ENCODE measurements around the gene ADAM12.

ADAM12 gene

DNA sequence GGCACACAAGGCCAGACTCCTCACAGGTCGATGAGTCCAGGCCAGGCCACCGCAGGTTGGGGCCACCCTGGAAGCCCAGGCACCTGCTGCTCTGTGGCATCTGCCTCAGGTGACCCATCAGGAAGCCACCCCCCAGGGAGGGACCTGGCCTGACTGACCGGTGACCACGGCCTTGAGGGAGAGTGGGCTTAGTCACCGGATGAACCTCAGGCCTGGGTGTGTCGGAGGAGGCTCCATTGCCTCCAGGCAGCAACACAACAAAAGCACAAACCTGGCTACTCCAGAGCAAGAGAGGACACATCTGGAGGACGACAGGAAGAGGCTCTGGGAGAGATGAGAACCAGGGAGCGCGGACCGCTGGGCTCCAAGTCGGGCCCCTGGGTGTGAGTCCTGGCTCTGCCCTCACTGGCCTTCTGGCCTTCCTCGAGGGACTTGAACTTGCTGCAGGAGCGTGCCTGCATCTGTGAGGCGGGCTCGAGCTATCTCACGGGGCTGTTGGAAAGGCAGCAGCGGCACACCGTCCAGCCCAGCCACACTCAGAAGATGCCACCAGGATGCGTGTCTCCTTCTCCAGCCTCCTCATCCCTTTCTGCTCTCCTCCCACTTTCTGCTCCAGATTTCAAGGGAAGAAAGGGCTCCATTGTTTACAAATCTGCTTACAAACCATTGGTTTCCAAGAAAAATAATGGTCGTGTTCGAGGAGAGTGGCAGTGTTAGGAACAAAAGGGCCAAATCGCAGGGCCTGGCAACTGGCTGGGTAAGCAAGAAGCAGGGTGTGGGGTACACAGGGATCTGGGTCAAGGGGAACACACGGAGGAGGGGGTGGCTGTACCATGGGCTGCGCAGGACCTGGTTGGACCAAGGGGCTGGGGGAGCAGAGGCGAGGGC lies 152.9 kb downstream of the ADAM12 start:
- DNase-seq (ENCODE audit: low read depth in 2 of 2, low spot score in 1 of 2): no peak

DNA sequence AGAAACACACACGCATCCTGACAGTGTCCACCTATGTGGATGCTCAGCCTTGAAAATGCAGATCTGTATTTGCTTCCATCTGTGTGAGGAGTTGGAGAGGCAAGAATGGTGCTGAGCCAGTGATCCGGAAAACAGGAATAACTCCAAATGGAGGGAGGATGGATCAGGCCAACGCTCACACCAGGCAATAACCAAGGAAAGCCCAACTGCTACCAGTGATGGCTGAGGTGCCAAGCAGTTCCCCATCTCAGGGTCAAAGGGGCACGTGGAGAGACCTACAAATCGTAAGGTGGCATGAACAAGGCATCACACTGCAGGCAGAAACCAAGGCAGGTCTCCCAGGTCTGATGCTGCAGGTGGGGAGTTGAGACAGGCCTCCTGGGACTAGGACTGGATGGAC lies 153.6 kb downstream of the ADAM12 start:
- no peak for DNase-seq (ENCODE audit: low read depth in 2 of 2, low spot score in 1 of 2)

DNA sequence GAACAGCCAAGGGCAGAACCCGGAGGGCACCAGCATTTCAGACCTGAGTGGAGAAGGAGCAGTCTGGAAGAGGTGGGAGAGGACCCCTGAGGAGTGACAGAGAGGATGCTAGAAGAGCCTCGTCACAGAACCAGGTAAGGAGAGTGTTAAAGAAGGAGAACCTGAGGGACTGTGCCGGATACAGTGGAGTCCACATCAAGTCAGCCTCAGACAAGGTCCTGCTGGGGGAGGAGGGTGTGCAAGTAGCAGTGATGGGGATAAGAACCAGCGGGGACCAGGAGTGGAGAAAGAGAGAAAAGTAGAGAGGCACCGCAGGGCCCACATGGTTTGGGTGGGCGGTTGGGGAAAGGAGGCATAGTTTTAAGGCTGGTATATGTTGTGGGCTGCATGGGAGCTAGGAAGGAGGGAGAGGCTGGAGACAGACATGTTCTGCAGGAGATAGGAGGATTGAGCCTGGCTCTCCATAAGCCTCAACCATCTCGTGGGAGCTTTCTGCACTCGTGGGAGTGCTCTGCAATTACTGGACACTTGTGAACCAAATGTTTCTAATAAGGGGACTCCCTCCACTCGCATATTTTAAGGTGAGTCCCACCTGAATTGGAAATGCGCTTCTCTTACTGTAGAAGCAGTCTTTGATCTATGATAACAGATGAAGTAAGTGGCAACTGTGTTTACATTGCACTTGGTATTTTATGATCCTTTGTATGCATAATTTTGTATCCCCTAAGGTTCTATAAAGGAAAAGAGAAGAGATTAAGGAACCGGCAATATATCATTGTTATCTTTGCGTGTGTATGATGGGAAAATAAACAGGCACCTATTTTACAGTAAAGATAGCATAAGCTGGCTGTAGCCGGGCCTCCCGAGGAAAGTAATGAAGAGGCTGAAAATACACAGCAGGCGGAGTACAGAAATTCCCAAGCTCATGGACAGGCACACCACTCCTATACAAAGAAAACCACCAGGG lies 154.8 kb downstream of the ADAM12 start:
- DNase-seq (ENCODE audit: low read depth in 2 of 2, low spot score in 1 of 2): no peak

DNA sequence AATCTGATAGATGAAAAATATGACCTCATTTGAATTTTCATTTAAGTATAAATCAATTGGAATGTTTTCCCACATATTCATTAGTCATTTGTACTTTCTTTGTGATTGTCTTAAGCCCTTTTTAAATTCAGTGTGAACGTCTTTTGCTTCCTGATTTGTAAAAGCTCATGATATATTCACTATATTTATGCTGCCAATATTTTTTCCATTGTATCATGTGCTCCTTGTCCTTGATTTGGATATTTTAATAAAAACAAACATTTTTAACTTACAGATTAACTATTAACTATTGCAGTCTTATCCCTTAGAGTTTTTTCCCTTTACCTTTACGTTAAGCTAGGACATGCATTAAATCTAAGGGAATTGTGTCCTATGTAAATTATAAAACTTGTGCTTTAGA lies 157.7 kb downstream of the ADAM12 start:
- DNase-seq (ENCODE audit: low read depth in 2 of 2, low spot score in 1 of 2): no peak

DNA sequence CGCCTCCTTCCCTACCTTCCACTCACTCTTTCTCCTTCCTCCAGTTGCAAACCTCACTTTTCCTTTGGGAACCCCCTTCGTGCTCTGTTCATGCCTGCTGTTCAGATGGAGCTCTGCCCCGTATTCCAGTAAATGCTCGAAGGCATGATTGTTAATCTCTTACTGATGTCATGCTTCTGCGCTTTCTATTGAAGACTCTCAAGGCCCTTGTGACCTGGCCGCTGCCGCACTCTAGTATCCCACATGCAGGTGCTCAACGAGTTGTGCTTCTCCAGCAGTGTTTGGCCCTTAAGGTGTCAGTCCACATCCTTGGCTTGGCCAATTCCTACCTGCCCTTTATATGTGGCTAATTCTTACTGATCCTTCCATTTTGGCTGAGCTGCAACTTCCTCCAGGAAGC lies 158.6 kb downstream of the ADAM12 start:
- no peak for DNase-seq (ENCODE audit: low read depth in 2 of 2, low spot score in 1 of 2)

DNA sequence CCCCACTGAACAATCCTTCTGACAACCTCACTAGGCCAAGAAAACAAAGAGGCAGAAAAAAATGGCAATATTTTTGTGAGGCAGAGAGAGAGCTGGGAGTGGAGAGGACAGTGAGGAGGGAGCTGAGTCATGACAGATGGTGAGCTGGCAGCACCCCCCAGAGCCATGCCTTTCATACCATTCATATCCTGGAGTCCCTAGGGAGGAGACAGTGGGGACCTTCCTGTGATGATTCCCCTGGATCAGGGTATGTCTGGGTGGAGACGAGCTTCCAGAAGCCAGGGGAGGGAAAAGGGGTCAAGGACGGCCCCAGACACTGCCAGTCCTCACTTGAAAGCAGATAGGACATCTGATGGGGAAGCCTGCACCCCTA lies 160.5 kb downstream of the ADAM12 start:
- DNase-seq (ENCODE audit: low read depth in 2 of 2, low spot score in 1 of 2): no peak

DNA sequence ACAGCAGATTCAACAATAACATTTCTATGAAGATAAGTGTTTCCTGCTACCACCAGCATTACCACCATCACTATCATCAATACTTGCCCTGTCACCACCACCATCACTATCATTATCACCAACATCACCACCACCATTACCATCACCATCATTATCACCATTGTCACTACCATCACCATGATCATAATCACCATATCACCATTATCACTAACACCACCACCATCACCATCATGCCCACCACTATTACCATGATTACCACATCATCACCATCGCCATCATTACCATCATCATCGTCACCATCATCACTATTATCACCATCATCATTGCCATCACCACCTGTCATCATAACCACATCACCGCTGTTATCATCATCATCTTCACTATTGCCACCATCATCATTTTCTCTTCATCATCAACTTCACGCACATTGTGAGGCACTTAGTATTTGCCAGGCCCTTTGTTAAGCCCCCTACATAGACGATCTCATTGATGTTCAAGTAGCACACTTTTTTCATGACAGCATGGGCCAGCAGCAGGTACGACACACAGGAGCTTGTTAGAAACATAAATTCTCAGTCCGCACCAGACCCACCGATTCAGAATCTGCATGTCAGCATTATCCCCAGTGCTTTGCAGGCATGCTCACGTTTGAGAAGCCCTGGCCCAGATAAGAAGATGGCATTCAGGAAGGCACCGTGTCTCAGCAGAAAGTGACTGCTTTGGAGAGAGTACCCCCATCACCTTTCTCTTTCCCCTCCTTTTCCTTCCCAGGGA lies 161.1 kb downstream of the ADAM12 start:
- no peak for DNase-seq (ENCODE audit: low read depth in 2 of 2, low spot score in 1 of 2)

DNA sequence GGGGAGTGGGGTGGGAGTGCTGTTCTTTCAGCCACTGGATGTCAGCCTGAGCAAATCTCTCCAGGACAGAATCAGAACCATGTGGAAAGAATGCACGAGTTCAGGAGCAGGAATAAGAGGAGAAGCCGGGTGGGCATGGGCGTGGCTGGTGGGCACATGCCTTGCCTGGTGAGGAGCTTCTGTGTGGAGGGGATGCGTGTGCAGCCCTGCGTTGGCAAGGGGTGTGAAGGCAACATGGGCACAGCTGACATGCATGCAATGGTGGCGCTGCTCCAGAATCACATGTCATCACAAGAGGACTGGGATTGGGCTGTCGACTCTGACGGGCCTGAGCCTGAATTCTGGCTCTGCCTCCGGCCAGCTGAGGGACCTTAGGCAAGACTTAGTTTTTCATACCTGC lies 162.1 kb downstream of the ADAM12 start:
- no peak for DNase-seq (ENCODE audit: low read depth in 2 of 2, low spot score in 1 of 2)

DNA sequence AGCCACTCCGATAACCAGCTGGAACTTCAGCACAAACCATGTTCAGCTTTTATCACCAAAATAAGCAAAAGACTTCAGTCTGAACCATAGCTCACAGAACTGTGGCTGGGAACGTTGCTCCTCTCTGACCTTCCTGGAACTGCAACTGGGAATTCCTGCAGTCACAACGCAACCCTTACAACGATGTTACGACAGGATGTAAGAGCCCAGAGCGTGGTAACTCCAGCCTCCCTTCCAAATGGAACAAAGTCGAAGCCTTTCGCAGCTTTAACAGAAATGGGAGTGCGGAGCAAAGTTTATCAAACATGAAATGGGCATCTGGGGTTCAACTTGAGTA lies 162.6 kb downstream of the ADAM12 start:
- no peak for DNase-seq (ENCODE audit: low read depth in 2 of 2, low spot score in 1 of 2)

DNA sequence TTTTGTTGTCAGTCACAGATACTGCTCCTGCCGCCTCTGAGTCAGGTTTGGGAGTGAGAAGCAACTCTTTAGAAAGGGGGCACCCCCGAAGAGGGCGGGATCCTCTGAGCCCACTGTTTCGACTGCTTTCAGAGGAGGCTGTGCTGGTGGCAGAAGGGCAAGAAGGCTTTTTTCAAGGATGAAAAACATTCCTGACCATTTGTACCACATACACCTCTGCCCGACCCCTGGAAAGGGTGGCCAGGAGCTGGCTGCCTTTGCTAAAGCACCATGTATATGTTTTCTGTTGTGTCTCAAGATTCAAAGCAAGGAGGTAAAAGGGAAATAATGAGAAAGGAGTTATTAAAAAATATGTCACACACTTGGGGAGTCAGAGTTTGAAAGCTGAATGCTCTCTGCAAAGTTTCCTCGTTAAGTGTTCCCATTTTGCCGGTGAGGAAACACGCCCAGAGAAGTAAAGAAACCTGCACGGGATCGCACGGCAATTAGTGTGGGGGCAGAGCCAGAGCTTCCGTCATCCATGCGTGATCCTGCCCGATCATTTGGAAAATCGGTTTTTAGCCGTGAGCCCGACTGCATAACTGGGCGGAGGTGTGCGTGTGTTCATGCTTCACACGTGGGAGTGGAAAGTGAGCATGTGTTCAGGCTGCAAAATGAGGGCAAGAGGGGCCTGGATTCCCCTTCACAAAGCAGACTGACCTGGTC lies 163.2 kb downstream of the ADAM12 start:
- no peak for DNase-seq (ENCODE audit: low read depth in 2 of 2, low spot score in 1 of 2)

DNA sequence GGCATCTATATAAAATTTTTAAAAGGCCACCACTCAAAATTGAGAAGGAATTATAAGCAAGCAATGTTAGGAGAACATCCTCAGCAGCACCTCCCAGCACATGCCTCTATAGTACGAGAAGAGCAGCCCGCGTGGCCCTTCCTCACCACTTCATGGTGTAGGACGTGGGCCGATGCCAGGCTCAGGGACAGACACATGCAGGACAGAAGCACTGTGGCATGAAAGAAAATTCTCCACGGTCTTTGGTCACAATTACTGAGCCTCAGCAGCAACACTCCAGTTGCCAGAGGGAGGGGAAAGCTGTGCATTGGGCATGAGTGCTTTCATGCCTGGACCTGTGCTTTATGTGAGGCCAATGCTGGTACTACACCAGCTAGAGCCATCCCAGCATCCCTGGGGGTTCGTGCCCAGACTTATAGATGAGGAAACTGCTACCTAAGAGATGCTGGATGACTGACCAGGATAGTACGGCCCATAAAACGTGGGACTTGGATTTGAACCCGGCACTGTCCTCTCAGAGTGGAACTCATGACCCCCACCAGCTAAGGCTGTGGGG lies 164.7 kb downstream of the ADAM12 start:
- no peak for DNase-seq (ENCODE audit: low read depth in 2 of 2, low spot score in 1 of 2)

DNA sequence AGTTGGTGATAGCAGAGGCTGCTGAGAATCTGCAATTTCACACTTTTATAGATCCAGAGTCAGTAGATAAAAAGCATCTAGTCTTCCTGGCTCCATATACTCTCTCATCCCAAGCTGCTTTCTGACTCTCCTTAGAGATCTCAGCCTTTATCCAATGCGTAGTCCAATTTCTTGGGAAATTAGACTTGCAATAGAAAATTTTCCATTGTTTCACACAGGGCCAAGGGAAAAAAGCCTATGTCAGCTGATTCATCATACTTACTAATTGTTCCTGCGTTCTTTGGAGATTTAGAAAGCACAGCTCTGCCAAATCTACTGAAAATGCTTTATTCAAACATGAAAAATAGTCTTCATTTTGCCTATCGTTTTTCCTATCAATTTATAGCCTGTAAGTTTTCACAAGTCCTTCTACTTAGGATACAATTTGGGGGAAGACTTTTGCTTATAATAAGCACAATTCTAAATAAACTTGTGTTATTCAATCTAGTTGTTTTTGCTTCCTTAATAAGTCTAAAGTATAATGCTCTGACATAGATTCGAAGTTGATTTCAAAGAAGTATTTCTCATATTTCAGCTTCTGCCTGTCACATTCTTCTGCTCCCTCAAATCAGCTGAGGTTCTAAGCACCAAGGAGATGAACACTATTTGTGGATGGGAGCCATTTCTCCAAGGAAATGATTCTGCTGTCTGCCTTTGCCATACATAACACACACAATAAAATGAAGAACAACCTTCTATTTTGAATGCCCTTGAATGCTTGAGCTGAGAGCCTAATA lies 165.4 kb downstream of the ADAM12 start:
- no peak for DNase-seq (ENCODE audit: low read depth in 2 of 2, low spot score in 1 of 2)

DNA sequence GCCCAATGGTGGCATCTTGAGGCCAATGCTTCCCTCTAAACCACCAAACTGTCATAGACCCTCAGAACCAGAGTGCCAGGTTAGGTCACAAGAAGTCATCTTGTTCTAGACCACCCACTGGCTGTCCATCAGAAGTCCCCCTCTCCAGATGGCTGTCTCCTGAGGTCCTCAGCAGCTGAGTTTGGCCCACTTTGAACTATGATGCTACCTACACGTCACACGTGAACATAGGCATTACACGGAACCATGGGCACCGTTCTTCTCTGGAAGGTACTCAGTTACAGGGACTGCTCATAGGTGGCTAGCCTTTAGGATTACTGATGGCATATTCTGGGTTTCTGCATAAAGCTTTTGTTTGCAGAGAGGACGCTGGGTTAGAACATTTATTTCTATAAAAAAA lies 166.4 kb downstream of the ADAM12 start:
- DNase-seq (ENCODE audit: low read depth in 2 of 2, low spot score in 1 of 2): no peak

DNA sequence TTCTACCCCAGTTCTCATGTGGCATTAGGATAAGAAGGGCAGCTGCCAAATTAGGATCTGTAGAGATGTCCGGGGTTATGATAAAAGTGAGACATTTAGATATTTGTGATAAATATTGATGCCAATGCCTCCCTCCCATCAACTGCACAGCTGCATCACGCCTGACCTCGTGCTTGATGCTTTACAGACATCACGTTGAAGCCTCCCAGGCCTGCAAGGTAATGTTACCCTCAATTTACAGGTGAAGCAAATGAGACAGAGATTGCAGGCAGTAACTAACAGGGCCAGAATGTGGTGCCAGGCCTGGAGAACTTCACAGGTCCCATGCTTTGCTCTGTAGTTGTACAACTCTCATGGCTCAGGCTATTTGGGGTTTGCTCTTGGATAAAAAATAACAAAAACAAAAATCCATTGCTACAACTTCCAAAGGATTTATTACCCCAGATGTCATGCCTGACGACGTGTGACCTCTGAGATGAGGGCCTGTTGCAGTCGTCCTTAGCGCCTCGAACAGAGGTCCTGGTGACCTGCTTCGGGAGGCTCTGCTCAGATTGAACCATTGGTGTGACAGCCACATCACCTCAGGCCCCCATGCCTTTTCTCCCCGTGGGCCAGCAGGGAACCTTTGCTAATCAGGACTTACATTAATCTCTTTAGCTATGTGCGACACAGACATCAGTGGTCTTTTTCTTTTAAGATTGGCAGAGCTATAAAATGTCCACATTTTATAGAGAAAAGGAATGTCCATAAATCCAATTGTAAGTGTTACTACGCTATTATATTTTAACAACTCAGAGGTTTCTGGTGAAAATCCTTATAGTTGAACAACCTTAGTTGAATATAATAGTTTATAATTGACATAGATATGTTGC lies 169.3 kb downstream of the ADAM12 start:
- no peak for DNase-seq (ENCODE audit: low read depth in 2 of 2, low spot score in 1 of 2)

DNA sequence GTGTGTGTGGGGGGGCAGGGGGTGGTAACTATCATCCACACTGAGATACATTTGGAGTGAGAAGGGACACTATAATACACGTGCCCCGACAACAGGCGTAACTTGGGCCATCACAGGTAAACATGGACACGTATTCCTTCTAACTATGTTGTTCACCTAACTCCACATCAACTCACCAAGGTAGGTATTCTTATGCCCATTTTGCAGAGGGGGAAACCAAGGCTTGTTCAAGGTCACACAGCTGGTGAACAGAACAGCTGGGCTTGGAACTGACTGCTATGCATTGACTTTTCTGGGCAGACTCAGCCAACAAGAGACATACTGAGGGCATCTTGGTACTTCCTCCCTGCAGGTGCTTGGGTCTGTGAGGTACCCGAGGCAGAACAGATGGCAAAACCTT lies 170.1 kb downstream of the ADAM12 start:
- DNase-seq (ENCODE audit: low read depth in 2 of 2, low spot score in 1 of 2): no peak

DNA sequence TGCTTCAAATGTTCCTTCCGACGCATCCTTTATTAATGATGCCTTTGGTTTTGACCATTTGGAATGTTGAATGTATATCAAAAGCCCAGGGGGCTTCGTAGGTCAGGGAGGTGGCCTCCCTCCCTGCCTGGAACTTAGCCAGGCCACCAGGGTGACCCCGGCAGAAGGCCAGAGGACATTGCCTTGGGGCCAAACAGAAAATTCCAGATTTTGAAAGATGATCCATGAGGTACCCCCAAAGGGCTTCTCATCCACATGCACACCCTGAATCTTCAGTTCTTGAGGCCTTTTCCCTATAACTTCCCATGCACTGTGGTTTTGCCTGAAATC lies 171.7 kb downstream of the ADAM12 start:
- no peak for DNase-seq (ENCODE audit: low read depth in 2 of 2, low spot score in 1 of 2)

DNA sequence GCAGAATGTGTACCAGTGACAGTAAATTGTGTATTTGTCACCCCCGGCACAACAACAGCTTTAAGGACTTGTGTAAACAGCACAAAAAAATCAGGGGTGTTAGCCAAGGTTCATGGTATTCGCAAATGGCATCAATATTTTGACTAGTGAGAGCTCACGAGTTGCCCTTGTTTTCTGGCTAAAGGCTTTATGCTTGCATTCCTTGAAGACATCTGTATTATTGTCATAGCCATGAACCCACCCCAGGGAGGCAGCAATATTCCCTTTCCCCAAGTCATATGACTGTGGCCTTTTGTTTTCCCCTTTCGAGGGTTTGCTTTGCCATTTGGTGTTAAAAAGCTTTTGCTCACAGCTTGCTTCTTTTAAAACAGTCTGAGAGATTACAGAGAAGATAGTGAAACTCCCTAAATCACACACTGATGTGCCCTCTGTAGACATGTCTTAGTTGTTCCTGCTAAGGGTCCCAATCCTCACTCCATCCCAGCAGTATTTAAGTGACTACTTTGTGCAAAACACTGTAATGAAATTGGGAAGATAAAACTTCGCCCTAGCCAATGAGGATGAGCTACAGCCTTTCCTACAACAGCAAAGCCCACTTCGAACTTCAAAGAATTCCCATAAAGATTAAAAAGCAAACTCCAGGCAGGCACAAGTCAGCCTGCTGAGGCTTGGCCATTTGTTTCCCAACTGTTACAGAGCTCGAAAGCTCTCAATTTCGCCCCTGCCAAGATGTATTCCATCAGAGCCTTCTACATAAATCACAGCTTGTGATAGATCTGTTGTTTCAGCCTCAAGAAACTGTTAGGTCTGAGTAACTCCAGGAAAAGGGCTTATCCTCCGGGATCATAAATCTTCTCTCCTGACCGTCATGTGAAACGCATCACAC lies 172.3 kb downstream of the ADAM12 start:
- no peak for DNase-seq (ENCODE audit: low read depth in 2 of 2, low spot score in 1 of 2)

DNA sequence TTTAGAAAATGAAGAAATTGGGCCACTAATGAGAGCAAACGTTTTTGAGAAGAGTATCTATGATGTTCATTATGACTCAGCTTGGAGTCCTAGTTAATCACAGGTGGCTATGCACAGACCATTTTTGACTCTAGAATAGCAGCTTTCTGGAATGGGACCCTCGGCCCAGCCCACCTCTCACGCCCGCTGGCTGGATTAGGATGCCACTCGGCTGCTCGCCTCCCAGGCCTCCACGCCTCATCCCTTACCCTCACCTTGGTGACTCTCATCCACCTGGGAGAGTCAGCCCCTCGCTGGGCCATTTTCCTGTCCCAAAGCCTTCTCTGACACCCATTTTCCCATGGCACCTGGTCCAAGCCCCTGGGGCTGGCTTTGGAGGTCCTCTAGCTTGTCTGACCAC lies 173.6 kb downstream of the ADAM12 start:
- no peak for DNase-seq (ENCODE audit: low read depth in 2 of 2, low spot score in 1 of 2)

Measured in stimulated activated CD8-positive, alpha-beta memory T cell treated with anti-CD3 and anti-CD28 coated beads, Interleukin-4, amount 100 ng/mL, for 4 hours (primary cell).